Spleen (tissue), 7 donors: ENCODE data around the gene TBC1D19.

Source experiments
- CTCF ChIP-seq, 11 experiments: fragments of 200-600 bp in 7 of 11; fragments of 450-650 bp in 4 of 11; sonication (generic) in 4 of 11; IDR thresholded peaks in 8 of 11; conservative IDR thresholded peaks in 3 of 11; 1 replicate in 7 of 11; 2 replicates in 4 of 11; pipeline versions ENCODE4 v1.4.0 to v1.8.0; 2016 to 2021; ENCODE audit warnings: antibody characterized with exemption in 11 of 11, inconsistent platforms in 4 of 11, mild to moderate bottlenecking in 1 of 11
- POLR2A ChIP-seq, 3 donors: fragments of 450-650 bp; IDR thresholded peaks; one replicate each; pipeline ENCODE4 v1.5.1; 2017; ENCODE audit warnings: antibody characterized with exemption in 3 of 3, mild to moderate bottlenecking in 1 of 3
- POLR2AphosphoS5 ChIP-seq, 3 donors: sonication (generic); formaldehyde crosslinking; IDR thresholded peaks; one replicate each; pipeline ENCODE4 v1.5.1; 2017; ENCODE audit warnings: antibody characterized with exemption in 3 of 3
- donor health status: DM: no; HTN: no; CAD: no; lungs with moderate emphysema.
- donor health status: DM: no; HTN: no; CAD: no.
- donor health status: DM: no; HTN: no; CAD: no.

- no peak for TF ChIP-seq CTCF (IDR thresholded peaks at IDR 0.05 in 8 of 11, conservative IDR thresholded peaks at IDR 0.05 in 3 of 11)
- no peak for TF ChIP-seq POLR2AphosphoS5 (IDR thresholded peaks at IDR 0.05)
- no peak for TF ChIP-seq POLR2A (IDR thresholded peaks at IDR 0.05)
Measured at GRCh38 chr4:26785810-26786209, 201.9 kb downstream of the TBC1D19 start.
